GM18909 (cell line): ENCODE data around the gene TAF4.

ENCODE experiments used
- ATAC-seq: cut with Tn5 transposase; IDR thresholded peaks from one replicate; pipeline ENCODE4 v1.9.1; 2021; ENCODE audit warnings: mild to moderate bottlenecking; ENCODE audit not compliant: unreplicated experiment, poor library complexity

TAF4 gene

GRCh38 chr20:62027116-62027515 is 38.6 kb downstream of the TAF4 start:
- no peak for ATAC-seq

DNA sequence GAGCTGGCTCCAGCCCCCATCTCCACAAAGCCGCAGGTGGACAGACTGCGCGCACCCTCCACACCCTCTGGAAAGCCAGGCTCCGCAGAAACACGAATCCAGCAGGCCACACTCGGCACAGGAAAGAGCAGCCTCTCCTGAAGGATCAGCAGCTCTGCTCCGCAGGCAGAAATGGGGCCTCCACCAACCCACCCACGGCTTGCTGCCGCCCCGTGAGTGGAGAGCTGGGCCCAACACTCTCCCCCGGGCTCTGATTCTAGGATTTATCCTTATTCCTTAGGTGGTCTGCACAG is 39.2 kb downstream of the TAF4 start:
- no peak for ATAC-seq

- ATAC-seq, result no peak
These were observed 39.7 kb downstream of the TAF4 start for GRCh38 chr20:62025832-62026563.

- ATAC-seq, result no peak
These were observed 40.3 kb downstream of the TAF4 start for GRCh38 chr20:62025394-62025793.

DNA sequence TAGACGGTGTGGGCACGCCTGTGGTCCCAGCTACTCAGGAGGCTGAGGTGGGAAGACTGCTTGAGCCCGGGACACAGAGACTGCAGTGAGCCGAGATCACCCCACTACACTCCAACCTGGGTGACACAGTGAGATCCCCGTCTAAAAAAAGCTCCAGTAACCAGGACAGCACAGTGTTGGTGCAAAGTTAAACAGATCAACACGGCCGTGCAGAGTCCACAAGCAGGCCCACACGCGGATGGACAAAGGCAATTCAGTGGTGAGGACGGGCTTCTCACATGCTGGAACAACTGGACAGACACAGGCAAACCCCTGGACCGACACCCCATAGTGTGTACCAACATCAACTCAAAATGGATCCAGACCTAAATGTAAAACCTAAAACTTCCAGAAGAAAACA is 41.7 kb downstream of the TAF4 start:
- no peak for ATAC-seq

GRCh38 chr20:62022575-62023139 is 43.0 kb downstream of the TAF4 start:
- no peak for ATAC-seq

GRCh38 chr20:62021793-62022385 is 43.8 kb downstream of the TAF4 start:
- no peak for ATAC-seq

- ATAC-seq, result no peak
These were observed 44.6 kb downstream of the TAF4 start for GRCh38 chr20:62020935-62021701.

DNA sequence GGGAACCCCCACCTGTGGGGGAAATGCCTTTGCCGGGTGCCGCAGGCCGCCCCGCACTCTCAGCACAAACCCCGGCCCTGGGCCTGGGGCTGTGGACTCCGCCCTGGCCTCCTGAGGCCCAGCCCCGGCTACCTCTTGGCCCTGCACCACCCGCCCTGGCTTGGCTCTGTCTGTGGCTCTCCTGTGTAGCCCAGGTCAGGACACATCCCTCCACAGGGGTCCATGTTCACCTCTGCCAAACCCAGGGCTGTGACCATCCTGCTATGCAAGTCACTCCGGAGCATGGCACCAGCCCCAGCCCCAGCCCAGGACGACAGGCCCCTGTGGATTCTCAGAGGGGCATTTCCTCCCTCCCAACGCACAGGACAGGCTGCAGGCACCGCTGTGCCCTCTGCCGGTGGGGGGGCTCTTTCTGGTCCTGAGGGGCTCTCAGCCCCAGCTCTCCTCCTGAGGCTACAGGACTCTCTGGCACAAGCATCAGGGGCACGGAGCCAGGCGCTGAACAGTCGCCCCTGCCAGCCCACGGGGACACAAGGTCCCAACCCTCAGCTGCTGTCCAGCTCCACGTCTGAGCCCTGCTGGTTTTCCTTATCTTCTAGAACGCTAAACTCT is 45.7 kb downstream of the TAF4 start:
- no peak for ATAC-seq

DNA sequence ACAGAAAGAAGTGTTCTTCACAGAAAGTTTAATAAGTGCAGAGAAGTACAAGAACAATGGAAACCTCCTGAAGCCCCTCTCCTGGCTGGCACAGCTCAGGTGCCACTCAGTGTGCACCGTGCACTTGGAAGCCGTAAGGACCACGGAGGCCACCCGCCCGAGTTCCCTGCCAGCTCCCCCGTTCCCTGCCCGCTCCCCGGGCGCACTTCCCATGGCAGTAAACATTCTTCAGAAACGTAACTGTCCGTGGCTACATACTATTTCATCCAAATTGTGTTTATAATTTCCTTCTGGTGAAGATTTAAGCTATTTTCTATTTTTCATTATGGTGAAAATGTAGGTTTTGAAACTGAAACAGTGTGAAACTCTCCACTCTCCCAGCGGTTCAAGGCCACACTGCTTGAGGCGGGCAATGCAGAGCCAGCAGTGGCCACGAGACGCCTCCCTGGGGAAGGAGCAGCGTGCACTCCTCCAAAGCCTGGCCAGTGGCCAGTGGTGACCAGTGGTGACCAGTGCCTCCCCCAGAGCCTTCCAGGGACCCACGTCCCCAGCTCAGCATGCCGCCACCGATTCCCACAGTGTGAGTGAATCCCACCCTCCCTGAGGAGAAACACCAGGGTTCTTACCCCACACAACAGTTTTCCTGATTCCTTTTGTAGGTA is 46.4 kb downstream of the TAF4 start:
- no peak for ATAC-seq

DNA sequence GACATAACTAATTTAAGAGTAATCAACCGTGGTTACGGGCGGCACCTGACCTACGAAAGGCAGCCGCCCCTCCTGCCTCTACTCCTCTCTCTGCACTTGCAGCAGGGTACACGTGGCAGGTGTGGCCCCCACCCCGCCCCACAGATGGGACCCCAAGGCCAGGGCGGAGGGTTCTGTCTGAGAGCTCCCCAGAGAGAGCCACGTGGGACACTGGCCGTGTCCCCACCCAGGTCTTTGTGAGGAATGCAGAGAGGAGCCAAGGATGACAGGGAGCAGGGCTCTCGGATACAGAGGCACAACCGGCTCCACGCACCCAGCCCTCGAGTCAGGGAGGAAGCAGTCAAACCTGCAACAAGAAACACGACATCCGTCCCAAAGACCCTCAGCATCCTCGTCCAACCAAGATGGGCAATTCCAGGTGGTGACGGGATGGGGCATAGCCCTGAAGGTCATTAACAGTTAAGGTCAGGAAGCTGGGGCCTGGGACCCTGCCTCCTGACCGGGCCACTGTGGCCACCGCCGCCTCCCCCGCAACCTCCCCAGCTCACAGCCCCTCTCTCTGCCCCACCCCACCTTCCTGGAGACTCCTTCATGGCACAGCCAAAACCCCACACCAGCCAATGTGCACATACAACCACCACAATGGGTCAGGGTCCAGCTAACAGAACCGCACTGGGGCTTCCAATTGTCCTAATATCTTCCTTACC is 47.1 kb downstream of the TAF4 start:
- ATAC-seq, result no peak

GRCh38 chr20:62015540-62016288 is 50.0 kb downstream of the TAF4 start:
- ATAC-seq, result no peak

- no peak for ATAC-seq
These were observed 50.7 kb downstream of the TAF4 start for GRCh38 chr20:62014889-62015537.

GRCh38 chr20:62014488-62014775 is 51.2 kb downstream of the TAF4 start:
- ATAC-seq, result no peak

- no peak for ATAC-seq
These were observed 53.0 kb downstream of the TAF4 start for GRCh38 chr20:62012631-62013030.

DNA sequence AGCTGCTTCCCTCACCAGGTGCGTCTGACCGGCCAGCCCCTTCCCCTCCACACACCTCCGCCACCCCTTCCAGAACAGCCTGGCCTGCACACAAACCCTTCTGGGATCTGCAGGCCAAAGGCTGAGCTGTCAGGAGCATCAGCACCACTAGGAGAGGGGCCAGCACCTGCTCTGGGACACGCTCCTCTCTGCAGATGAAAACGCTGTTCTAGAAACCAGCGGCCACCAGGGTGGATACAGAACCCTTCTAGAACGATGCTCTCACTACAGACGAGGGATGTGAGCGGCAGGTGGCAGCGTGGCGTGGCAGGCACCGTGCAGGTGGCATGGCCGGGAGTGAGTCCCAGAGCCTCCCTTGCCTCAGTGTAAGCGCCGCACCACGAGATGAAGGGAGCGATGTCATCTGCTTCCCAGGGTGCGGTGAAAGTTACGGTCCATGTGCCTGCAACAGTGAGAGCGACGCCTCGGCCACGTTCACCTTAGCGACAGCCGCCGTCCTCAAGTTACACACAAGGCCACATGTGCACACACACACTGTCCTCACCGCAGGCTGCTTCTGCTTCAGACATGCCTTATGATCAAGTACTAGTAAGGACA is 53.6 kb downstream of the TAF4 start:
- ATAC-seq, result no peak

- no peak for ATAC-seq
These were observed 54.3 kb downstream of the TAF4 start for GRCh38 chr20:62011403-62011790.

DNA sequence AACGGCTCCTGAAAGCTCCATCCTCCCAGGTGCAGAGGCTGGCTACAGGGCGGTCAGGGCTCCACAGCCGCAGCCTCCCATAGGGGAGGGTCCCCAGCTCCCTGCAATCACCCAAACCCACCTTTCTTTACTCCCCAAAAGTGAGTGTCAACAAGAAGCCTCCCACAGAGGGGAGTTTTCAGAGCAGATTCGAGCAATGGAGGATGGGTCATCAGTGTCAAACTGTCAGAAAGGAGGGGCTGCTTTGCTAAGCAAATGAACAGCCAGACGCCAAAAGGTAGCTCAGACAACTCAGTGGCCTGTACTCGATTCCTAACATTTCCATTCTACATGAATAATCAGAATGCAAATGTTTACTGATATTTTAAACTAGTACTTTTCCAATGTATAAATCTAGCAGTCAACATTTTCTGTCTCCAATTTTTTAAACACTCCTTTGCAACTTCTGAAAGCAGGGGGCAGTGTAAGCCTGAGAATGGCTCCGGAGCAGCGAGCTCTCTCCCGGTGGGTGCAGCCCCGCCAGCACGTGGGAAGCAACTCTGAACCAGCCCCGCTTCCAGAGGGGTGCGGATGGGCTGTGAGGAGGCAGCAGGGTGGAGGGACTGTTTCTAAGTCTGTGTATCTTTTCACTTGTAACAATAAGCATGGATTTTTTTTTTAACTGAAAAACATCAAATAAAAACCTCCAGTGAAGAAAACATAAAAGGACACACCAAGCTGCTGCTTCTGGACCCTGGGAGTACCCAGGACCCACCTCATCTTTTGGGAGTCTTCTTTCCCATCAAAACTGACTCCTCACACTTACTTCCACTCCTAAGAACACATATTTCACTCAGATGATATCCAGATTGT is 54.9 kb downstream of the TAF4 start:
- ATAC-seq, result no peak
